Measurements from ENCODE around the gene SIM1.

GRCh38 chr6:100491952-100492670, 27.4 kb upstream of the SIM1 start:
- TF ChIP-seq POLR2A (IDR thresholded peaks at IDR 0.05; ENCODE audit: borderline replicate concordance, extremely low read depth, insufficient read depth, insufficient read length) (no peak), POLR2AphosphoS5 (IDR thresholded peaks at IDR 0.05; ENCODE audit: low read depth, low read length) (no peak), YY1 (IDR thresholded peaks at IDR 0.05; ENCODE audit: extremely low read depth, insufficient replicate concordance, low read depth, low read length) (no peak), EZH2phosphoT487 (IDR thresholded peaks at IDR 0.05; ENCODE audit: borderline replicate concordance) (no peak), CEBPB (IDR thresholded peaks at IDR 0.05; ENCODE audit: low read depth) (no peak)
